Omental fat pad (tissue), 4 donors: ENCODE results near the gene NT5E. TPM values are rescaled to one million over a fixed set of nuclear protein-coding genes. Genes with fewer than 3 reads are reported as not detected.

Experiments
- ATAC-seq: fragments of 150-250 bp; one replicate; pipeline ENCODE4 v1.9.1; 2016; ENCODE audit warnings: mild to moderate bottlenecking, moderate library complexity; ENCODE audit not compliant: low FRiP score
- DNase-seq: peaks from one replicate; pipeline ENCODE4 v3.0.0-alpha.2; 2019; ENCODE audit warnings: low spot score
- CTCF ChIP-seq, 3 donors: fragments of 450-650 bp; IDR thresholded peaks; one replicate each; pipeline ENCODE4 v1.5.1; 2016 to 2017; ENCODE audit warnings: antibody characterized with exemption in 3 of 3, mild to moderate bottlenecking in 3 of 3, moderate library complexity in 2 of 3
- total RNA-seq, 4 donors: library from RNA; depleted of rRNA; stranded (reverse); fragments of >200 nt; gene quantifications; one replicate each; pipeline ENCODE4 v1.1.0, GENCODE V29; 2016

Gene NT5E
- total RNA-seq, 4 donors from 2014 or later = 11.4 to 28.6 (median 18.2) TPM

- TF ChIP-seq CTCF (IDR thresholded peaks at IDR 0.05) = no peak
- no peak for ATAC-seq
- no peak for DNase-seq
Observed at GRCh38 chr6:85484948-85485347, 35.1 kb downstream of the NT5E start.

- DNase-seq (no peak), ATAC-seq (no peak)
- TF ChIP-seq CTCF (IDR thresholded peaks at IDR 0.05) = no peak
Observed at GRCh38 chr6:85490516-85491248, 40.8 kb downstream of the NT5E start.

- ATAC-seq (no peak), DNase-seq (no peak)
- TF ChIP-seq CTCF (IDR thresholded peaks at IDR 0.05) = no peak
Observed at GRCh38 chr6:85493389-85493788, 43.5 kb downstream of the NT5E start.

GRCh38 chr6:85494547-85495536 is 45.0 kb downstream of the NT5E start:
- no peak for ATAC-seq
- TF ChIP-seq CTCF (IDR thresholded peaks at IDR 0.05) = no peak
- DNase-seq = no peak

- TF ChIP-seq CTCF (IDR thresholded peaks at IDR 0.05) = no peak
- no peak for ATAC-seq
- DNase-seq = no peak
Observed at GRCh38 chr6:85496009-85496579, 46.2 kb downstream of the NT5E start.

- ATAC-seq = no peak
- DNase-seq = no peak
- no peak for TF ChIP-seq CTCF (IDR thresholded peaks at IDR 0.05)
Observed at GRCh38 chr6:85496856-85497255, 47.0 kb downstream of the NT5E start.
